Left lung (tissue), 10 donors: ENCODE results near the gene CCDC27. TPM values are rescaled to one million over a fixed set of nuclear protein-coding genes. Genes with fewer than 3 reads are reported as not detected.

Experiments
- ATAC-seq: fragments of 200-7000 bp; cut with Tn5 transposase; one replicate; pipeline ENCODE4 v1.9.1; 2020; ENCODE audit warnings: moderate library complexity
- DNase-seq, 4 donors: peaks; one replicate each; pipeline ENCODE4 v3.0.0-alpha.2; 2013 to 2020
- H3K27ac ChIP-seq, 2 donors: fragments of 200-600 bp; sonication (generic) in 1 of 2; one replicate each; pipeline versions ENCODE4 v1.5.0 to v1.8.0; 2020 to 2021
- H3K27me3 ChIP-seq, 2 donors: fragments of 200-600 bp; sonication (generic) in 1 of 2; one replicate each; pipeline versions ENCODE4 v1.5.0 to v1.8.0; 2020 to 2021
- H3K36me3 ChIP-seq, 2 donors: fragments of 200-600 bp; sonication (generic) in 1 of 2; one replicate each; pipeline versions ENCODE4 v1.5.0 to v1.8.0; 2020 to 2021
- H3K4me1 ChIP-seq, 2 donors: fragments of 200-600 bp; one replicate each; pipeline ENCODE4 v1.8.0; 2021
- H3K4me3 ChIP-seq, 2 donors: fragments of 200-600 bp; sonication (generic) in 1 of 2; one replicate each; pipeline versions ENCODE4 v1.5.0 to v1.8.0; 2020 to 2021; ENCODE audit warnings: mild to moderate bottlenecking in 1 of 2
- H3K9me3 ChIP-seq, 2 donors: fragments of 200-600 bp; sonication (generic) in 1 of 2; one replicate each; pipeline versions ENCODE4 v1.5.0 to v1.8.0; 2020 to 2021
- CTCF ChIP-seq, 2 donors: fragments of 200-600 bp; sonication (generic) in 1 of 2; IDR thresholded peaks; one replicate each; pipeline versions ENCODE4 v1.5.0 to v1.8.0; 2021; ENCODE audit warnings: antibody characterized with exemption in 2 of 2
- intact Hi-C, 2 donors: fragments of 100-400 bp; cut with DNase I; formaldehyde crosslinking; loops; one replicate each; pipeline versions ENCODE4 v1.11.2 to v1.14.2; 2022
- polyA plus RNA-seq, 6 donors: library from polyadenylated mRNA; unstranded; fragments of 120-200 nt; gene quantifications; one replicate each; pipeline ENCODE4 v1.2.1, GENCODE V29; 2013; ENCODE audit not compliant: insufficient read length in 6 of 6
- total RNA-seq, 2 donors: library from RNA; stranded (reverse); fragmentation: NEBNext Ultra II Directional; extraction: Animal tissue kit (Norgen Biotek cat#: 25700); gene quantifications; one replicate each; pipeline ENCODE4 v1.2.1, GENCODE V29; 2021
- donor health status: DM: no; HTN: yes; CAD: no.
- donor health status: DM: no; HTN: no; CAD: no.

Gene CCDC27
- total and polyA plus RNA-seq, 8 donors = 0.17 to 0.31 (median 0.25) TPM; not detected in 2

DNA sequence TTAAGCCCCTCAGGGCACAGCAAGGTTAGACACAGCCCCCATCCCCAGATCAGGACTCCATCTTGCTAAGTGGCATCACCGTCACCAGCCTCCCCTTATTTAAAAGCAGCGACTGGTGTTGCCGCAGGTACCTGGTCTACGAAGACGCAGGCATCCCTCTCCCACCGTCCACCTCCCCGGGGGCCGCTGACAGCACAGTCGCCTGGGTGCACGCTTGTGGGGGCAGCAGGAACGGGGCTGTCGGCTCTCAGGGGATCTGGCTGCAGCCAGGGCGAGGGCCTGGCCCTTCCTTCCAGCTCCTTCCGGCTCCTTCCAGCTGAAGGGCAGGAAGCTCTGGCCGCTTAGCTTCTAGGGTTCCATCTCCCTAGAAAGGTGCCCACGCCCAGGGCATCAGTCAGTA, 17.6 kb upstream of the CCDC27 start:
- Histone ChIP-seq H3K36me3 (peaks cover 0 to 48% of the 10 kb centered on the region in 2 donors), H3K27ac (no peak overlapping the region), H3K9me3 (no peaks in the 10 kb centered on the region), H3K27me3 (peaks cover 0 to 40% of the 10 kb centered on the region in 2 donors), H3K4me1 (no peaks in the 10 kb centered on the region), H3K4me3 (no peak overlapping the region)
- TF ChIP-seq CTCF (IDR thresholded peaks at IDR 0.05) = no peak
- intact Hi-C loops = no loop called here
- DNase-seq = peak in 1 of 4 donors; percentile 69
- no peak for ATAC-seq

DNA sequence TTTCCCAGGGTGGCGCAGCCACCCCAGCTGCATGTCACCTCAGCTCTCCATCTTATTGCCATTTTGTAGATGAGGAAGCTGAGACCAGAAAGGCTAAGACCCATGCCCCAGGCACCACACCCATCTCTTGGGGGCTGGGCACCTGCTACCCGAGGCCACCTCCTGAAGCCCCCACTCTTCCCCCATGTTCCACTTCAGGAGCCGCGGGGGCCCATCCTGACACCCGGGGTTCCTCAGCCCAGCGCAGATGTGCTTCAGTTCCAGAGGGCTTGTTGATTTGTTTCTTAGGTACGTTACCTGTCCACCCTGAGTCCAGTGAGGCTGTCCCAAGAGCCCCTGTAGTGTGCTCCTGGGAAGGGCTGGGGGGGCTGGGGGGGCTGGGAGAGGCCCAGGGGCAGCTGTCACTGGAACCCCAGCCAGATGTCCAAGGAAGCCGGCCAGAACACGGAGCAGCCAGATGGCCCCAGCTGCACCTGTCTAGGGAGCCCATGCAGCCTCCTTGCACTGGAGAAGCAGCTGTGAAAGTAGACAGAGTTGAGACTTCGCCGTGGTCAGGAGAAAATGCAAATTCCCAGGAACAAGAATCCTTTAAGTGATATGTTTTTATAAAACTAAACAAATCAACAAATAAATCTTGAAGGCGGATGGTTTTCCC, 17.1 kb upstream of the CCDC27 start:
- DNase-seq (peak in 1 of 4 donors; percentile 51), ATAC-seq (no peak)
- Histone ChIP-seq H3K27me3 (peaks cover 0 to 34% of the 10 kb centered on the region in 2 donors), H3K4me1 (no peaks in the 10 kb centered on the region), H3K36me3 (peaks cover 0 to 48% of the 10 kb centered on the region in 2 donors), H3K4me3 (no peak overlapping the region), H3K9me3 (no peaks in the 10 kb centered on the region), H3K27ac (no peak overlapping the region)
- no peak for TF ChIP-seq CTCF (IDR thresholded peaks at IDR 0.05)
- intact Hi-C loops = no loop called here

DNA sequence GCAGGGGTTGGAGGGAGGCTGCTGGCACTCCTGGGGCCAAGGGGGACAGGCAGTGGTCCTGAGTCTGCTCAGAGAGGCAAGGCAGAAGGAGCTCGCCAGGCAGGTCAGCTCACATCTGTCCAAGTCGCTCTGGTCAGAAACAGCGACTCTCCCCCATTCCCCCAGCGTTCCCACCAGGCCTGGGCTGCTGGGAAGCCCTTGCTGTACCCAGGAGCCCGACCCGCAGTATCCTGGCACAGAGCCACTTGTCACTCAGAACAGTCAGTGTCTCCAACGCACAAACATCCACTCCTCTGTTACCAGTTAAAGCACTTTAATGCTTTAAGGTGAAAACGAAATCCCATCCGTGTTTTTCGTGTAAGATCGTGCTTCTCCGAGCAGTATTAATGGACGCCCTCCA, 16.6 kb upstream of the CCDC27 start:
- intact Hi-C loops = no loop called here
- Histone ChIP-seq H3K4me3 (no peak overlapping the region), H3K4me1 (no peaks in the 10 kb centered on the region), H3K27ac (no peak overlapping the region), H3K27me3 (peaks cover 0 to 29% of the 10 kb centered on the region in 2 donors), H3K9me3 (no peaks in the 10 kb centered on the region), H3K36me3 (peaks cover 0 to 48% of the 10 kb centered on the region in 2 donors)
- no peak for TF ChIP-seq CTCF (IDR thresholded peaks at IDR 0.05)
- DNase-seq = peak in 1 of 4 donors; percentile 45
- no peak for ATAC-seq

DNA sequence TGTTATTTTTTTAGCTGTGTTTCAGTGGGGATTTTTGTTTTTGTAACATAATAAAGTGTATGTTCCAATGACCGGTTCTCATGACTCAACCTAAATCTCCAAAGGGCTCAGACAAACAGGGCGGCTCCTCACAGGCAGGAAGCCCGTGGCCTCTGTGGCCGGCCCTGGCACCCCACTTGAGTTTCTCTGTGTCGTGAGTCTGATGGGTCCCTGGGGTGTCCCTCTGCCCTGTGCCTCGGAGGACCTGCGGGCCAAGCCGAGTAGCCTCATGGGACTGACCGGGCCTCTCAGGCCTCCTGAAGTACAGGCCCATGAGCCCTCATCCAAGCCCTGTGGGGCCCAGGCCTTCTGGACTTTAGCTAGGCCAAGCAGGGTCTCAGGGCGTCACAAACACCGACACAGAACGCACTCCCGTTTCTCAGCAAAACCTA, 16.1 kb upstream of the CCDC27 start:
- Histone ChIP-seq H3K9me3 (no peaks in the 10 kb centered on the region), H3K27me3 (peaks cover 0 to 24% of the 10 kb centered on the region in 2 donors), H3K36me3 (peaks cover 0 to 49% of the 10 kb centered on the region in 2 donors), H3K4me1 (no peaks in the 10 kb centered on the region), H3K27ac (no peak overlapping the region), H3K4me3 (no peak overlapping the region)
- ATAC-seq (no peak), DNase-seq (peak in 1 of 4 donors; percentile 55)
- no peak for TF ChIP-seq CTCF (IDR thresholded peaks at IDR 0.05)
- intact Hi-C loops = no loop called here

GRCh38 chr1:3736708-3737107, 15.5 kb upstream of the CCDC27 start:
- Histone ChIP-seq H3K27ac (no peak overlapping the region), H3K4me1 (no peaks in the 10 kb centered on the region), H3K36me3 (peaks cover 0 to 54% of the 10 kb centered on the region in 2 donors), H3K9me3 (no peaks in the 10 kb centered on the region), H3K27me3 (peaks cover 0 to 19% of the 10 kb centered on the region in 2 donors), H3K4me3 (no peak overlapping the region)
- DNase-seq = peak in 1 of 4 donors; percentile 64
- intact Hi-C loops = no loop called here
- no peak for ATAC-seq
- no peak for TF ChIP-seq CTCF (IDR thresholded peaks at IDR 0.05)
